H1 (cell line): ENCODE results near the gene SCAMP4. TPM values are rescaled to one million over a fixed set of nuclear protein-coding genes. Genes with fewer than 3 reads are reported as not detected.

Experiments used
- CTCF ChIA-PET: fragments of 300-600 bp; sonication (Branson Sonifier 250); formaldehyde crosslinking; loops from one replicate; lab custom pipeline; 2021; ENCODE audit not compliant: partially characterized antibody; lab: Charles Lee
- POLR2A ChIA-PET: fragments of 300-600 bp; sonication (Branson Sonifier 250); formaldehyde crosslinking; loops from one replicate; lab custom pipeline; 2021; ENCODE audit warnings: inconsistent platforms; ENCODE audit not compliant: partially characterized antibody; lab: Charles Lee
- DNase-seq, 2 experiments: peaks; one replicate each; pipeline versions ENCODE4 v3.0.0 to v3.0.0-alpha.2; 2010 to 2022; ENCODE audit warnings: low spot score in 2 of 2, low read depth in 1 of 2, mixed read lengths in 1 of 2
- FAIRE-seq: peaks from 2 replicates; lab custom pipeline; 2011; peaks lifted over from hg19 to GRCh38; lab: Jason Lieb, UNC
- H2AFZ ChIP-seq: 2 replicates; pipeline ENCODE4 v1.8.1; 2012; ENCODE audit warnings: low read length, inconsistent platforms
- H2AK5ac ChIP-seq: 2 replicates; pipeline ENCODE4 v1.6.1; 2013; ENCODE audit warnings: low read depth, low read length
- H2BK120ac ChIP-seq: replicated peaks from 2 replicates; pipeline ENCODE3; 2013; ENCODE audit warnings: low read depth, low read length, inconsistent platforms
- H2BK12ac ChIP-seq: 2 replicates; pipeline ENCODE4 v1.6.1; 2013; ENCODE audit warnings: low read depth, low read length
- H2BK15ac ChIP-seq: 2 replicates; pipeline ENCODE4 v1.6.1; 2013; ENCODE audit warnings: low read length
- H2BK20ac ChIP-seq: 2 replicates; pipeline ENCODE4 v1.6.1; 2013; ENCODE audit warnings: low read length
- H2BK5ac ChIP-seq: 2 replicates; pipeline ENCODE4 v1.6.1; 2013; ENCODE audit warnings: low read depth, low read length
- H3K14ac ChIP-seq: 2 replicates; pipeline ENCODE4 v1.6.1; 2013; ENCODE audit warnings: inconsistent platforms; ENCODE audit not compliant: insufficient read length
- H3K18ac ChIP-seq: 2 replicates; pipeline ENCODE4 v1.6.1; 2013; ENCODE audit warnings: low read length; ENCODE audit errors: extremely low read depth
- H3K23ac ChIP-seq: 2 replicates; pipeline ENCODE4 v1.6.1; 2013; ENCODE audit warnings: inconsistent platforms; ENCODE audit not compliant: insufficient read length
- H3K23me2 ChIP-seq: 2 replicates; pipeline ENCODE4 v1.6.1; 2013; ENCODE audit warnings: low read depth, low read length
- H3K27ac ChIP-seq: 2 replicates; pipeline ENCODE4 v1.6.1; 2011; ENCODE audit warnings: low read depth, low read length, inconsistent platforms
- H3K27me3 ChIP-seq, 4 experiments: replicated peaks in 1 of 4; 1 replicate in 1 of 4; 2 replicates in 3 of 4; pipeline versions ENCODE4 v1.6.1 to v1.8.1; 2011 to 2013; ENCODE audit warnings: low read length in 3 of 4, mild to moderate bottlenecking in 3 of 4, inconsistent platforms in 2 of 4, mixed read lengths in 2 of 4, moderate library complexity in 1 of 4; ENCODE audit not compliant: control insufficient read depth in 3 of 4, insufficient read depth in 3 of 4; ENCODE audit errors: extremely low read depth in 1 of 4
- H3K36me3 ChIP-seq, 4 experiments: 2 replicates each; pipeline versions ENCODE4 v1.6.1 to v1.8.1; 2011 to 2013; ENCODE audit warnings: mild to moderate bottlenecking in 4 of 4, low read length in 3 of 4, moderate library complexity in 2 of 4, control low read depth in 1 of 4, inconsistent platforms in 1 of 4; ENCODE audit not compliant: insufficient read depth in 4 of 4, control insufficient read depth in 2 of 4
- H3K4ac ChIP-seq: replicated peaks from 2 replicates; pipeline ENCODE3; 2013; ENCODE audit warnings: low read length, low read depth, mixed read lengths, inconsistent platforms; ENCODE audit not compliant: insufficient read length
- H3K4me1 ChIP-seq, 4 experiments: replicated peaks in 1 of 4; 1 replicate in 1 of 4; 2 replicates in 3 of 4; pipeline versions ENCODE4 v1.6.1 to v1.8.1; 2011 to 2013; ENCODE audit warnings: low read length in 3 of 4, inconsistent platforms in 2 of 4, mixed read lengths in 1 of 4; ENCODE audit not compliant: insufficient read depth in 4 of 4, control insufficient read depth in 3 of 4
- H3K4me2 ChIP-seq, 2 experiments: 2 replicates each; pipeline versions ENCODE4 v1.6.1 to v1.8.1; 2011 to 2013; ENCODE audit warnings: low read depth in 2 of 2, low read length in 2 of 2, control low read depth in 1 of 2, inconsistent platforms in 1 of 2, mild to moderate bottlenecking in 1 of 2; ENCODE audit not compliant: insufficient read depth in 1 of 2
- H3K4me3 ChIP-seq, 4 experiments: fragments of 200-600, 300-600 bp in 1 of 4; sonication (generic), shearing (Covaris generic), sonication (Bioruptor Twin) in 1 of 4; 2 replicates each; pipeline versions ENCODE4 v1.5.1 to v1.8.1; 2011 to 2016; ENCODE audit warnings: low read length in 4 of 4, low read depth in 3 of 4, control low read depth in 2 of 4, inconsistent platforms in 2 of 4, mild to moderate bottlenecking in 2 of 4, mixed read lengths in 1 of 4, moderate library complexity in 1 of 4; ENCODE audit not compliant: insufficient read depth in 2 of 4; ENCODE audit errors: extremely low read depth in 1 of 4
- H3K56ac ChIP-seq: replicated peaks from 2 replicates; pipeline ENCODE3; 2013; ENCODE audit warnings: low read depth, mild to moderate bottlenecking, mixed read lengths, low read length, inconsistent platforms; ENCODE audit not compliant: insufficient read length
- H3K79me1 ChIP-seq: 2 replicates; pipeline ENCODE4 v1.6.1; 2013; ENCODE audit warnings: low read depth, low read length, control low read depth
- H3K79me2 ChIP-seq, 2 experiments: 2 replicates each; pipeline versions ENCODE4 v1.6.1 to v1.8.1; 2012 to 2013; ENCODE audit warnings: low read length in 2 of 2, mild to moderate bottlenecking in 2 of 2, inconsistent platforms in 1 of 2; ENCODE audit not compliant: insufficient read depth in 2 of 2, control insufficient read depth in 1 of 2
- H3K9ac ChIP-seq, 4 experiments: replicated peaks in 1 of 4; 1 replicate in 1 of 4; 2 replicates in 3 of 4; pipeline versions ENCODE4 v1.6.1 to v1.8.1; 2011 to 2013; ENCODE audit warnings: low read depth in 3 of 4, low read length in 3 of 4, control low read depth in 2 of 4, mild to moderate bottlenecking in 2 of 4, moderate library complexity in 2 of 4, inconsistent platforms in 1 of 4; ENCODE audit errors: extremely low read depth in 1 of 4
- H3K9me3 ChIP-seq, 2 experiments: 2 replicates each; pipeline versions ENCODE4 v1.6.1 to v1.8.1; 2012 to 2013; ENCODE audit warnings: mild to moderate bottlenecking in 2 of 2, moderate library complexity in 2 of 2, control low read depth in 1 of 2, inconsistent platforms in 1 of 2, low read depth in 1 of 2, low read length in 1 of 2, mixed read lengths in 1 of 2; ENCODE audit not compliant: insufficient read depth in 2 of 2
- H4K20me1 ChIP-seq, 2 experiments: replicated peaks in 1 of 2; 2 replicates each; pipeline versions ENCODE3 to v1.8.1; 2011 to 2013; ENCODE audit warnings: inconsistent platforms in 2 of 2, low read length in 2 of 2, mild to moderate bottlenecking in 1 of 2; ENCODE audit not compliant: insufficient read depth in 2 of 2, control insufficient read depth in 1 of 2
- H4K5ac ChIP-seq: 2 replicates; pipeline ENCODE4 v1.6.1; 2013; ENCODE audit warnings: low read length, low read depth, mixed read lengths, inconsistent platforms; ENCODE audit not compliant: insufficient read length
- H4K8ac ChIP-seq: 2 replicates; pipeline ENCODE4 v1.8.0; 2013; ENCODE audit warnings: mild to moderate bottlenecking, moderate library complexity, low read length, inconsistent platforms; ENCODE audit not compliant: insufficient read depth; ENCODE audit errors: extremely low read depth
- H4K91ac ChIP-seq: replicated peaks from 2 replicates; pipeline ENCODE3; 2013; ENCODE audit warnings: low read length, mixed read lengths, inconsistent platforms; ENCODE audit not compliant: insufficient read length
- ATF3 ChIP-seq: IDR thresholded peaks from 2 replicates; pipeline ENCODE4 v1.6.1; 2011; ENCODE audit warnings: low read depth, mild to moderate bottlenecking, low read length; ENCODE audit not compliant: insufficient read depth
- WGBS, 2 experiments: shearing (Covaris generic) in 1 of 2; methylation state at CpG; one replicate each; pipeline versions ENCODE4 v1.1.6 to v1.1.7; 2013 to 2015; ENCODE audit warnings: low lambda C conversion rate in 2 of 2, mixed read lengths in 2 of 2, inconsistent platforms in 1 of 2, low coverage in 1 of 2, missing lambda C conversion rate in 1 of 2; ENCODE audit not compliant: insufficient replicate concordance in 2 of 2, insufficient coverage in 1 of 2, insufficient read length in 1 of 2; ENCODE audit errors: extremely low coverage in 1 of 2, missing lambda C conversion rate in 1 of 2; 5-methylcytosine and 5-hydroxymethylcytosine counted together
- polyA plus RNA-seq, 7 experiments: library from polyadenylated mRNA; depleted of rRNA in 3 of 7; stranded (reverse) in 5 of 7; unstranded in 2 of 7; fragments of >200 nt in 5 of 7; fragments of 200-250 nt in 2 of 7; gene quantifications; 1 replicate in 5 of 7; 2 replicates in 1 of 7; 4 replicates in 1 of 7; pipeline versions ENCODE4 v1.2.1 to v1.2.3, GENCODE V29; 2011 to 2013; ENCODE audit warnings: missing spikeins in 2 of 7, mixed read lengths in 2 of 7
- total RNA-seq: library from RNA; stranded (reverse); fragmentation: NEBNext Ultra II Directional; extraction: Animal tissue kit (Norgen Biotek cat#: 25700); gene quantifications from 2 replicates; pipeline ENCODE4 v1.2.1, GENCODE V29; 2021

SCAMP4 gene
- total and polyA plus RNA-seq, 2 of the 8 experiments (the other 6 are each of a cell fraction or from before 2014, with no cell fraction given) = 17.1 to 61.4 TPM

GRCh38 chr19:1863638-1864479, 41.3 kb upstream of the SCAMP4 start:
- Histone ChIP-seq H3K23me2 (peaks cover 5% of the 10 kb centered on the region; the same call in 1 of the 2 replicates), H3K27me3 (peaks cover 0 to 15% (median 6%) of the 10 kb centered on the region in 4 experiments; a peak in 5 of 7 replicates), H3K79me1 (0 out of 2 replicates have a peak, but pooled peaks cover 5% of the 10 kb centered on the region), H3K9ac (peak overlapping the region; percentile 10 to 91 (median 76)), H3K4me2 (peak overlapping the region; percentile 32 to 89; a peak in 3 of 4 replicates), H3K23ac (no peak overlapping the region), H4K5ac (peak overlapping the region; percentile 83), H2BK5ac (peak overlapping the region; percentile 81), H4K20me1 (peaks cover 22 to 38% of the 10 kb centered on the region in 2 experiments), H3K4me1 (peaks cover 0 to 35% (median 23%) of the 10 kb centered on the region in 4 experiments; a peak in 6 of 7 replicates), H3K27ac (peak overlapping the region; percentile 75), H3K4me3 (peak overlapping the region; percentile 66 to 96 (median 72)), H4K91ac (peak overlapping the region; percentile 42), H3K36me3 (no peaks in the 10 kb centered on the region), H2BK20ac (no peak overlapping the region), H3K4ac (no peak overlapping the region), H4K8ac (peak overlapping the region; percentile 87; the same call in 1 of the 2 replicates), H3K14ac (no peak overlapping the region), H3K79me2 (peaks cover 18 to 37% of the 10 kb centered on the region in 2 experiments; a peak in 3 of 4 replicates), H2BK15ac (no peak overlapping the region), H2BK120ac (no peak overlapping the region), H3K18ac (peak overlapping the region; percentile 71), H2AFZ (no peak overlapping the region), H2BK12ac (no peak overlapping the region), H2AK5ac (no peak overlapping the region), H3K9me3 (no peaks in the 10 kb centered on the region), H3K56ac (peak overlapping the region; percentile 77)
- FAIRE-seq (no peak), DNase-seq (peak in 1 of 2 experiments; percentile 94)
- 2% methylated on average over 14 of the region's 115 CpGs; no CpG with 5 or more reads in 1 of the 2 experiments for WGBS, 2 experiments
- CTCF ChIA-PET = interaction anchor here (0.5 to 2.6 kb wide), 14 partner anchors 12 to 449 kb away, joined by 3 to 12 read pairs (median 4); no protein-coding TSS in a partner anchor
- POLR2A ChIA-PET = interaction anchor here (0.9 to 1.6 kb wide), 10 partner anchors 9 to 612 kb away, joined by 3 to 10 read pairs (median 6); partner anchors contain the start of genes ABHD17A, ADAT3, GADD45B and REXO1
- TF ChIP-seq ATF3 = 0 out of 2 replicates have a peak, but pooled peaks have one; percentile 33
